Pancreas (tissue), 10 donors: ENCODE results near the gene NUDT1. TPM values are rescaled to one million over a fixed set of nuclear protein-coding genes. Genes with fewer than 3 reads are reported as not detected.

Source experiments
- ATAC-seq, 4 donors: fragments of 200-7000 bp; cut with Tn5 transposase; one replicate each; pipeline versions ENCODE4 v1.8.0 to v1.9.1; 2020; ENCODE audit warnings: mild to moderate bottlenecking in 4 of 4, moderate library complexity in 4 of 4
- DNase-seq, 6 donors: peaks; one replicate each; pipeline ENCODE4 v3.0.0-alpha.2; 2020
- FAIRE-seq: peaks from 2 replicates; lab custom pipeline; 2012; peaks lifted over from hg19 to GRCh38; lab: Jason Lieb, UNC
- H3K27ac ChIP-seq, 4 donors: fragments of 200-600 bp; sonication (generic); 1 replicate in 3 of 4; 2 replicates in 1 of 4; pipeline versions ENCODE4 v1.5.0 to v1.8.0; 2020
- H3K27me3 ChIP-seq, 4 donors: fragments of 200-600 bp; one replicate each; pipeline ENCODE4 v1.8.0; 2021
- H3K36me3 ChIP-seq, 3 donors: fragments of 200-600 bp; sonication (generic) in 1 of 3; one replicate each; pipeline versions ENCODE4 v1.5.0 to v1.8.0; 2020 to 2021
- H3K4me1 ChIP-seq, 3 donors: fragments of 200-600 bp; one replicate each; pipeline ENCODE4 v1.8.0; 2021
- H3K4me3 ChIP-seq, 4 donors: fragments of 200-600 bp; sonication (generic) in 2 of 4; one replicate each; pipeline versions ENCODE4 v1.5.0 to v1.8.0; 2020 to 2021
- H3K9me3 ChIP-seq, 4 donors: fragments of 200-600 bp; one replicate each; pipeline ENCODE4 v1.8.0; 2021
- CTCF ChIP-seq, 4 donors: fragments of 200-600 bp; sonication (generic) in 3 of 4; IDR thresholded peaks; one replicate each; pipeline versions ENCODE4 v1.5.0 to v1.8.0; 2021; ENCODE audit warnings: antibody characterized with exemption in 4 of 4
- WGBS, 2 donors: extraction: QIAGEN DNeasy Blood & Tissue Kit; methylation state at CpG; one replicate each; pipeline ENCODE4 v1.1.7; 2013; 5-methylcytosine and 5-hydroxymethylcytosine counted together
- intact Hi-C, 3 donors: fragments of 100-400 bp; cut with DNase I; formaldehyde crosslinking; loops; one replicate each; pipeline versions ENCODE4 v1.11.1 to v1.14.2; 2022
- polyA plus RNA-seq, 2 donors: library from polyadenylated mRNA; stranded (reverse); fragments of 200-250 nt; gene quantifications; one replicate each; pipeline ENCODE4 v1.2.3, GENCODE V29; 2013
- total RNA-seq, 6 donors: library from RNA; stranded (reverse); fragmentation: NEBNext Ultra II Directional in 4 of 6; extraction: Animal tissue kit (Norgen Biotek cat#: 25700) in 4 of 6; gene quantifications; one replicate each; pipeline versions ENCODE4 v1.2.1 to v1.2.4, GENCODE V29; 2021 to 2023
- donor health status: healthy with polysubstance abuse.
- donor health status: DM: no; HTN: no; CAD: no; lungs with moderate emphysema.
- donor health status: DM: no; HTN: no; CAD: no.
- donor health status: control.
- donor health status: control.
- donor health status: Bipolar disorder and iron deficiency.
- donor health status: DM: yes; HTN: yes; CAD: no.
- donor health status: DM: no; HTN: no; CAD: no.
- donor health status: DM: no; HTN: no; CAD: no.
- donor health status: DM: yes; HTN: yes; CAD: no.

Gene NUDT1
- total and polyA plus RNA-seq, 8 donors: 2.6 to 7.2 (median 4.6) TPM

GRCh38 chr7:2229467-2229866 lies 12.6 kb upstream of the NUDT1 start:
- Histone ChIP-seq H3K4me1 (peaks cover 0 to 9% (median 0%) of the 10 kb centered on the region in 3 donors), H3K36me3 (no peaks in the 10 kb centered on the region), H3K27me3 (no peaks in the 10 kb centered on the region), H3K4me3 (no peak overlapping the region), H3K27ac (no peak overlapping the region), H3K9me3 (no peaks in the 10 kb centered on the region)
- WGBS, 2 donors: 92 to 93% methylated on average over 7 of the region's 7 CpGs
- no peak for ATAC-seq
- peak in 1 of 6 donors; percentile 34 for DNase-seq
- intact Hi-C loops: no loop called here
- FAIRE-seq: no peak
- no peak for TF ChIP-seq CTCF (IDR thresholded peaks at IDR 0.05)

GRCh38 chr7:2230226-2230625 lies 11.8 kb upstream of the NUDT1 start:
- Histone ChIP-seq H3K4me3 (no peak overlapping the region), H3K36me3 (no peaks in the 10 kb centered on the region), H3K9me3 (no peaks in the 10 kb centered on the region), H3K27me3 (no peaks in the 10 kb centered on the region), H3K4me1 (peaks cover 0 to 9% (median 0%) of the 10 kb centered on the region in 3 donors), H3K27ac (no peak overlapping the region)
- ATAC-seq (no peak), FAIRE-seq (no peak), DNase-seq (no peak)
- WGBS, 2 donors: 90 to 93% methylated on average over 8 of the region's 8 CpGs
- intact Hi-C loops: no loop called here
- TF ChIP-seq CTCF (IDR thresholded peaks at IDR 0.05): no peak

GRCh38 chr7:2230882-2231281 lies 11.1 kb upstream of the NUDT1 start:
- no peak overlapping the region for H3K4me3 ChIP-seq
- intact Hi-C loops: no loop called here
- 85 to 87% methylated on average over 9 of the region's 9 CpGs for WGBS, 2 donors
- H3K36me3 ChIP-seq: no peaks in the 10 kb centered on the region
- H3K9me3 ChIP-seq: no peaks in the 10 kb centered on the region
- H3K27ac ChIP-seq: no peak overlapping the region
- DNase-seq: no peak
- H3K27me3 ChIP-seq: no peaks in the 10 kb centered on the region
- H3K4me1 ChIP-seq: peaks cover 0 to 9% (median 0%) of the 10 kb centered on the region in 3 donors
- ATAC-seq: no peak
- no peak for FAIRE-seq
- TF ChIP-seq CTCF (IDR thresholded peaks at IDR 0.05): no peak

- Histone ChIP-seq H3K27ac (peak overlapping the region in 1 of 4 donors; percentile 24), H3K27me3 (no peaks in the 10 kb centered on the region), H3K4me1 (peaks cover 0 to 9% (median 0%) of the 10 kb centered on the region in 3 donors), H3K4me3 (peak overlapping the region; percentile 88 to 100 (median 97)), H3K36me3 (no peaks in the 10 kb centered on the region), H3K9me3 (no peaks in the 10 kb centered on the region)
- 2 to 3% methylated on average over 19 to 44 of the region's 46 CpGs for WGBS, 2 donors
- intact Hi-C loops: no loop called here
- no peak for TF ChIP-seq CTCF (IDR thresholded peaks at IDR 0.05)
- peak; percentile 22 to 52 (median 38) for ATAC-seq
- no peak for FAIRE-seq
- peak in 2 of 6 donors; percentile 29 to 77 for DNase-seq
Observed at GRCh38 chr7:2231992-2232765, 9.8 kb upstream of the NUDT1 start.
